ENCODE results near the gene GRID2. TPM values are rescaled to one million over a fixed set of nuclear protein-coding genes. Genes with fewer than 3 reads are reported as not detected.

The GRID2 gene
- total RNA-seq, 1 experiment from 2014 or later = 2.2 TPM

DNA sequence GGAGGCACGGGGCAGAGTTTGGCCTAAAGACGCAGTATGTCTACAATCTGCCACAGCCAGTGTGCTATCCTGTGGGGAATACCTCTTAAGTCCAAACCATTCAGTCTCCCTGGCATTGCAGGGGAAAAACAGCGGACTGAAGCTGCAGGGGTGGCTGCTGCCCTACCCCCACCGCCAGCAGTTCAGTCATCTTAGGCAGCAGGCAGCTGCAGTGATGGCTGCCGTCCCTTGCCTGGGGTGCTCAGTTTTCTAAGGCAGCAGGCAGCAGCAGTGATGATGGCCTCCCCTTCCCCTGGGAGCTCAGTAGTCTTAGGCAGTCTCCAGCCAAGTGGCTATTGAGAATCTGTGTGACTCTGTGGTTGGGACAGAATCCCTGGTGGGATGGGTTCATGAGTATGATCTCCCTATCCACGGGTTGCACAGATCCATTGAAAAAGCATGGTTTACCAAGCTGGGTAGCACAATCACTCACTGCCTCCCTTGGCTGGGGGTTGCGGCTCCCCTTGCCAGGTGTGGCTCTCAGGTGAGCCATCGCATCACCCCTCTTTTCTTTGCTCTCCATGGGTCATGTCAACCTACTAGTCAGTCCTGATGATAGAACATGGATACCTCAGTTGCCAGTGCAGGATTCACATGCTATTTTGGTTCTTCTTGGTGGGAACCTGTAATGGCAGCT, 48.9 kb upstream of the GRID2 start:
- ATAC-seq (no peak), DNase-seq (no peak)
- Histone ChIP-seq H3K36me3 (ENCODE audit: low read depth, low read length) (no peaks in the 10 kb centered on the region), H3K9me3 (ENCODE audit: low read length) (no peaks in the 10 kb centered on the region), H3K4me2 (ENCODE audit: low read length) (no peak overlapping the region), H3K27me3 (ENCODE audit: low read length) (no peaks in the 10 kb centered on the region), H3K27ac (ENCODE audit: low read length) (no peak overlapping the region), H3K4me1 (ENCODE audit: insufficient read depth, low read length) (no peaks in the 10 kb centered on the region), H3K4me3 (ENCODE audit: low read length) (no peak overlapping the region), H3K9me2 (replicated peaks; ENCODE audit: low read length) (no peaks in the 10 kb centered on the region), H4K20me1 (ENCODE audit: low read length) (no peaks in the 10 kb centered on the region), H3F3A (ENCODE audit: low read length, unreplicated experiment) (no peaks in the 10 kb centered on the region), H3K9ac (ENCODE audit: low read length) (no peak overlapping the region), H3K79me2 (ENCODE audit: low read length) (no peaks in the 10 kb centered on the region), H2AFZ (ENCODE audit: low read length) (no peak overlapping the region)
- ChIA-PET CTCF (no interaction called here), POLR2A (ENCODE audit: unreplicated experiment) (no interaction called here)
- BruUV-seq (replicated peaks) = no TSS peak
- TF ChIP-seq, protein P1, sequence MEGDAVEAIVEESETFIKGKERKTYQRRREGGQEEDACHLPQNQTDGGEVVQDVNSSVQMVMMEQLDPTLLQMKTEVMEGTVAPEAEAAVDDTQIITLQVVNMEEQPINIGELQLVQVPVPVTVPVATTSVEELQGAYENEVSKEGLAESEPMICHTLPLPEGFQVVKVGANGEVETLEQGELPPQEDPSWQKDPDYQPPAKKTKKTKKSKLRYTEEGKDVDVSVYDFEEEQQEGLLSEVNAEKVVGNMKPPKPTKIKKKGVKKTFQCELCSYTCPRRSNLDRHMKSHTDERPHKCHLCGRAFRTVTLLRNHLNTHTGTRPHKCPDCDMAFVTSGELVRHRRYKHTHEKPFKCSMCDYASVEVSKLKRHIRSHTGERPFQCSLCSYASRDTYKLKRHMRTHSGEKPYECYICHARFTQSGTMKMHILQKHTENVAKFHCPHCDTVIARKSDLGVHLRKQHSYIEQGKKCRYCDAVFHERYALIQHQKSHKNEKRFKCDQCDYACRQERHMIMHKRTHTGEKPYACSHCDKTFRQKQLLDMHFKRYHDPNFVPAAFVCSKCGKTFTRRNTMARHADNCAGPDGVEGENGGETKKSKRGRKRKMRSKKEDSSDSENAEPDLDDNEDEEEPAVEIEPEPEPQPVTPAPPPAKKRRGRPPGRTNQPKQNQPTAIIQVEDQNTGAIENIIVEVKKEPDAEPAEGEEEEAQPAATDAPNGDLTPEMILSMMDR (conservative IDR thresholded peaks at IDR 0.05; ENCODE audit: low read depth, low read length) = no peak
- TF ChIP-seq EZH2 (IDR thresholded peaks at IDR 0.05; ENCODE audit: low read length, unreplicated experiment) (no peak), EZH2phosphoT487 (IDR thresholded peaks at IDR 0.05; ENCODE audit: borderline replicate concordance, low read length) (no peak)
- intact Hi-C loops (cut with micrococcal nuclease) = no loop called here

DNA sequence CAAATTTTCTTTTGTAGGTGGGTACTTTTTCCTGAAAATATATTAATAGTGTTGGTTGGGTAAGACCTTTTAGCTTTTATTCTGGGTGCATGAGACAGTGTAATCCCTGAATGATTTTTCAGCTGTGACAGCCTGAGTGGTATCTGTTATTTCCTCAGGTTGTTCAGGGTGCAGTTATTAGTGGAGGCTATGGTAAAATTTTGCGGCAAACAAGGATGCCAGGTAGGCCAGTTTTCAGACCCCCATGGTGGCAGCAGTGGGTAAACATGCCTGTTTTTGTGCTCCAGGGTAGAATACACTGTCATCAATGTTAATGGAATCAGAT, 47.9 kb upstream of the GRID2 start:
- H3K4me3 ChIP-seq (ENCODE audit: low read length) = no peak overlapping the region
- BruUV-seq (replicated peaks) = no TSS peak

More for the DNA sequence above, 47.9 kb upstream of the GRID2 start:
- ATAC-seq (no peak), DNase-seq (no peak)
- Histone ChIP-seq H3K27me3 (ENCODE audit: low read length) (no peaks in the 10 kb centered on the region), H3K79me2 (ENCODE audit: low read length) (no peaks in the 10 kb centered on the region), H3K4me1 (ENCODE audit: insufficient read depth, low read length) (no peaks in the 10 kb centered on the region), H3K27ac (ENCODE audit: low read length) (no peak overlapping the region), H2AFZ (ENCODE audit: low read length) (no peak overlapping the region), H4K20me1 (ENCODE audit: low read length) (no peaks in the 10 kb centered on the region), H3K9me2 (replicated peaks; ENCODE audit: low read length) (no peaks in the 10 kb centered on the region), H3F3A (ENCODE audit: low read length, unreplicated experiment) (no peaks in the 10 kb centered on the region), H3K9ac (ENCODE audit: low read length) (no peak overlapping the region), H3K9me3 (ENCODE audit: low read length) (no peaks in the 10 kb centered on the region), H3K36me3 (ENCODE audit: low read depth, low read length) (no peaks in the 10 kb centered on the region), H3K4me2 (ENCODE audit: low read length) (no peak overlapping the region)
- ChIA-PET POLR2A (ENCODE audit: unreplicated experiment) (no interaction called here), CTCF (no interaction called here)
- TF ChIP-seq, protein P1 (conservative IDR thresholded peaks at IDR 0.05; ENCODE audit: low read depth, low read length) = no peak
- no peak for TF ChIP-seq EZH2 (IDR thresholded peaks at IDR 0.05; ENCODE audit: low read length, unreplicated experiment)
- TF ChIP-seq EZH2phosphoT487 (IDR thresholded peaks at IDR 0.05; ENCODE audit: borderline replicate concordance, low read length) = no peak
- intact Hi-C loops (cut with micrococcal nuclease) = no loop called here
